ENCODE measurements around the gene POLE2.

DNA sequence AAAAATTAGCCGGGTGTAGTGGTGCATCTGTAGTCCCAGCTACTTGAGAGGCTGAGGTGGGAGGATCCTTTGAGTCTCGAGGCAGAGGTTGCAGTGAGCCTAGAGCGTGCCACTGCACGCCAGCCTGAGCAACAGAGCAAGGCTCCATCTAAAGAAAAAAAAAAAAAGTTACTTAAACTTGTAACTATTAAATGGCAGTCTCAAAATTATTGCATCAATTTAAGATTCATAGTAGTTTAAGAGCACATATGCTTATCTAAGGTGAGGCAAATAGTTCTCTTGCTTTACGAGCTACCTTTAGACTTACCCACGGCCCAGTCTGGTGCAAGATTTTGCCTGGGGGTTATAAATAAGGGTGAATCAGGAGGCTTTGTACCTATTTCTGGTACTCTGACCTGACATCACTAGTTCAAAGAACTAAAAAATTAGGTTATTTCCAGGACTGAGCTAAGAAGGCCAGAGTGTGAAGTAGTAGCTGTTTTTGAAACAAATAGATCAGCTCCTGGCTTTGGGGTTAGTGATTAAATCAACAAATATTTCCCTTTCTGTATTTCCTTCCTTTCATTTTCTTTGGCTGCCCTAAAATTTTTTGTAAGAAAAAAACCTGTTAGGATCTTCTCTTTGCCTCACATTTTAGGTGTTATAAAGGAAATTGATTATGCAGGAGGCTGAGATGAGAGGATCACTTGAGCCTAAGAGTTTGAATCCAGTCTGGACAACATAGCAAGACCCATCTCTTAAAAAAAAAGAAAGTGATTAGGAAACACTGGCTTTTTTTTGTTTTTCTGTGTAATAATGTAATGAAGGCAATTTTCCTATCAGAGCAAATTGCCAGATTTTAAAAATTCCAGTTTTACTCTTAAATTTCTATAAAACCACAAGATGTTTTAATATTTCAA is 63.8 kb downstream of the POLE2 start:
- no peak for TF ChIP-seq POLR2AphosphoS5 (IDR thresholded peaks at IDR 0.05; ENCODE audit: insufficient read depth in 1 of 2, low read depth in 1 of 2)
- no peak for TF ChIP-seq POLR2A (IDR thresholded peaks at IDR 0.05)
